ENCODE measurements around the gene ARHGEF7.
"Not testable (repeated sequence)": the region's sequence is repeated elsewhere in the genome, so short reads cannot be mapped to it uniquely, and the experiment has no call there.

- not testable (repeated sequence) for TF ChIP-seq CTCF, POLR2A (IDR thresholded peaks at IDR 0.05)
These were observed 74.0 kb downstream of the ARHGEF7 start for GRCh38 chr13:111189064-111189505.
